ENCODE data around the gene EI24. TPM values are rescaled to one million over a fixed set of nuclear protein-coding genes. Genes with fewer than 3 reads are reported as not detected.

Gene EI24
- polyA plus RNA-seq, 3 donors: 17.2 to 46.9 (median 44.7) TPM

DNA sequence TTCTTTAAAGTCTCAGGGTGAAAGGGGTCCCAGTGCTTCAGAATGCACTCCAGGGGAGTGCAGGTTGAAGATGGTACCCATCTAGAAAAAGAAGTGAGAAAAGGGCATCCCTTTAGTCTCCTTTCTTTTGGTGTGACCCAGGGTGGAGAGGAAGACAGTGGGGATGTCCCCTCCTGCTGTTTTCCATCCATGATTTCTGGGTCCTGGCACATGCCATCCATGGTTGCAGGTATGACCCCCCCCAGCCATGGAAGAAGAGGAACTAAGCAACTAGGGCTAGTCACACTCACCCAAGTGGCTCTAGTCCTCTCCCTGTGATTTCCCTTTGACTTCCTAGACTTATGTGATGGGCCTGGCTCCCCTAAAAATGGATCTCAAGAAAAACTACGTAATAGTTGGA, 15.9 kb upstream of the EI24 start:
- Histone ChIP-seq H3K27ac (ENCODE audit: low read depth in 1 of 2, low read length in 2 of 2) (no peak overlapping the region), H3K4me2 (replicated peaks; ENCODE audit: extremely low read depth, low read length, poor library complexity, severe bottlenecking) (no peak overlapping the region), H3K27me3 (ENCODE audit: control insufficient read depth in 2 of 2, insufficient read depth in 2 of 2, low read length in 2 of 2) (no peaks in the 10 kb centered on the region), H3K79me2 (ENCODE audit: insufficient read depth, low read length) (no peaks in the 10 kb centered on the region), H3K4me1 (ENCODE audit: control insufficient read depth in 1 of 2, insufficient read depth in 2 of 2, low read length in 2 of 2) (no peaks in the 10 kb centered on the region), H3K9ac (ENCODE audit: insufficient read depth, low read length, poor library complexity, severe bottlenecking) (no peak overlapping the region), H3K9me3 (replicated peaks in 1 of 2; ENCODE audit: control insufficient read depth in 1 of 2, insufficient read depth in 1 of 2, low read length in 2 of 2) (peaks cover 47 to 58% of the 10 kb centered on the region in 2 donors), H3K4me3 (replicated peaks in 1 of 3; ENCODE audit: low read depth in 2 of 3, low read length in 3 of 3) (peak overlapping the region in 1 of 3 experiments; percentile 14), H2AFZ (ENCODE audit: insufficient read depth, low read depth, low read length, poor library complexity, severe bottlenecking) (no peak overlapping the region), H3K36me3 (replicated peaks in 1 of 2; ENCODE audit: control insufficient read depth in 1 of 2, insufficient read depth in 2 of 2, low read length in 2 of 2) (no peaks in the 10 kb centered on the region), H4K20me1 (ENCODE audit: insufficient read depth, low read length) (no peaks in the 10 kb centered on the region)
- no peak for TF ChIP-seq CTCF (IDR thresholded peaks at IDR 0.05)
- Mint-ChIP-seq H3K4me3 (no peak overlapping the region), H3K36me3 (no peaks in the 10 kb centered on the region), H3K9me3 (peaks cover 35 to 70% (median 63%) of the 10 kb centered on the region in 7 donors), H3K27me3 (ENCODE audit: low read depth in 3 of 3) (peaks cover 2 to 3% (median 2%) of the 10 kb centered on the region in 3 donors), H3K27ac (no peak overlapping the region), H3K4me1 (no peaks in the 10 kb centered on the region)
- WGBS (ENCODE audit: insufficient coverage): 100% methylated on average over 1 of the region's 1 CpG
- intact Hi-C loops (cut with micrococcal nuclease): no loop called here
- no peak for DNase-seq

DNA sequence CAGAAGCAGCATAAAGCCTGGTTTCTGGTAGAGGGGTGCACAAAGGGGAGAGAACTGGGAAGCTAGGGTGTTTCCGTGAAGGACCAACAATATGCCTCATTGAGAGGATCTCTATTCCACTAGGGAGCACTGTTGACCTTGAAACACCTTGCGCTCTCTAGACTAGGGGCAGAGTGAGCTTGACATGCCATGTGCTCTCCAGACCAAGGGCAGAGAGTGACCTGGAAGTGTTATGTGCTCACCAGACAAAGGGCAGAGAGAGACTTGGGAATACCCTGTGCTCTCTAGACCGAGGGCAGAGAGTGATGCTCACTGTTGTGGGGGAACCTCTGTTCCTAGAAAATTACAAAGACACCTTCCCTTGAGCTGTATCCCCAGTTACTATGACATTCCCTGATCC, 15.2 kb upstream of the EI24 start:
- no peak overlapping the region for H3K4me2 ChIP-seq (replicated peaks; ENCODE audit: extremely low read depth, low read length, poor library complexity, severe bottlenecking)
- peaks cover 0 to 3% (median 2%) of the 10 kb centered on the region in 3 donors for H3K27me3 Mint-ChIP-seq (ENCODE audit: low read depth in 3 of 3)
- peak overlapping the region in 1 of 3 experiments; percentile 14 for H3K4me3 ChIP-seq (replicated peaks in 1 of 3; ENCODE audit: low read depth in 2 of 3, low read length in 3 of 3)
- H3K79me2 ChIP-seq (ENCODE audit: insufficient read depth, low read length): no peaks in the 10 kb centered on the region
- H3K36me3 Mint-ChIP-seq: no peaks in the 10 kb centered on the region
- H3K9me3 ChIP-seq (replicated peaks in 1 of 2; ENCODE audit: control insufficient read depth in 1 of 2, insufficient read depth in 1 of 2, low read length in 2 of 2): peaks cover 47 to 58% of the 10 kb centered on the region in 2 donors
- intact Hi-C loops (cut with micrococcal nuclease): no loop called here
- H2AFZ ChIP-seq (ENCODE audit: insufficient read depth, low read depth, low read length, poor library complexity, severe bottlenecking): no peak overlapping the region
- no peaks in the 10 kb centered on the region for H4K20me1 ChIP-seq (ENCODE audit: insufficient read depth, low read length)
- WGBS (ENCODE audit: insufficient coverage): 82% methylated on average over 2 of the region's 3 CpGs
- no peak overlapping the region for H3K27ac ChIP-seq (ENCODE audit: low read depth in 1 of 2, low read length in 2 of 2)
- peaks cover 35 to 71% (median 63%) of the 10 kb centered on the region in 7 donors for H3K9me3 Mint-ChIP-seq
- H3K4me1 Mint-ChIP-seq: no peaks in the 10 kb centered on the region
- H3K27ac Mint-ChIP-seq: no peak overlapping the region
- no peak overlapping the region for H3K4me3 Mint-ChIP-seq
- TF ChIP-seq CTCF (IDR thresholded peaks at IDR 0.05): no peak
- H3K27me3 ChIP-seq (ENCODE audit: control insufficient read depth in 2 of 2, insufficient read depth in 2 of 2, low read length in 2 of 2): no peaks in the 10 kb centered on the region
- no peak overlapping the region for H3K9ac ChIP-seq (ENCODE audit: insufficient read depth, low read length, poor library complexity, severe bottlenecking)
- no peaks in the 10 kb centered on the region for H3K36me3 ChIP-seq (replicated peaks in 1 of 2; ENCODE audit: control insufficient read depth in 1 of 2, insufficient read depth in 2 of 2, low read length in 2 of 2)
- H3K4me1 ChIP-seq (ENCODE audit: control insufficient read depth in 1 of 2, insufficient read depth in 2 of 2, low read length in 2 of 2): no peaks in the 10 kb centered on the region
- no peak for DNase-seq

Data from CD14-positive monocyte (primary cell).